Neuronal stem cell (in vitro differentiated cells): ENCODE measurements around the gene HTD2.

Source experiments
- DNase-seq: peaks from one replicate; pipeline ENCODE4 v3.0.0-alpha.2; 2013; ENCODE audit warnings: low spot score
- H2AFZ ChIP-seq: one replicate; pipeline ENCODE4 v1.6.1; 2013; ENCODE audit warnings: mild to moderate bottlenecking, low read length, inconsistent platforms
- H2AK5ac ChIP-seq: 2 replicates; pipeline ENCODE4 v1.6.1; 2013; ENCODE audit warnings: low read depth, mild to moderate bottlenecking, inconsistent platforms, low read length, moderate library complexity, mixed read lengths
- H2BK120ac ChIP-seq: 2 replicates; pipeline ENCODE4 v1.6.1; 2013; ENCODE audit warnings: low read depth, mild to moderate bottlenecking, inconsistent platforms, low read length, moderate library complexity, mixed read lengths
- H2BK12ac ChIP-seq: one replicate; pipeline ENCODE4 v1.6.1; 2013; ENCODE audit warnings: low read length, inconsistent platforms
- H2BK15ac ChIP-seq: 2 replicates; pipeline ENCODE4 v1.6.1; 2013; ENCODE audit warnings: mild to moderate bottlenecking, low read length, inconsistent platforms, mixed read lengths
- H2BK5ac ChIP-seq: one replicate; pipeline ENCODE4 v1.6.1; 2013; ENCODE audit warnings: inconsistent platforms, mild to moderate bottlenecking, low read length, moderate library complexity
- H3K14ac ChIP-seq: one replicate; pipeline ENCODE4 v1.6.1; 2013; ENCODE audit warnings: low read length, inconsistent platforms
- H3K18ac ChIP-seq: 2 replicates; pipeline ENCODE4 v1.6.1; 2013; ENCODE audit warnings: low read length, inconsistent platforms
- H3K23ac ChIP-seq: 2 replicates; pipeline ENCODE4 v1.6.1; 2013; ENCODE audit warnings: low read depth, mild to moderate bottlenecking, mixed read lengths, low read length, inconsistent platforms; ENCODE audit not compliant: poor library complexity
- H3K27ac ChIP-seq: replicated peaks from 3 replicates; pipeline ENCODE4 v1.5.1; 2013; ENCODE audit warnings: low read length, inconsistent platforms
- H3K27me3 ChIP-seq, 3 experiments: 2 replicates each; pipeline ENCODE4 v1.6.1; 2013; ENCODE audit warnings: low read length in 3 of 3, mild to moderate bottlenecking in 2 of 3, inconsistent platforms in 1 of 3, low read depth in 1 of 3, mixed read lengths in 1 of 3, moderate library complexity in 1 of 3; ENCODE audit not compliant: control insufficient read depth in 3 of 3, insufficient read depth in 3 of 3
- H3K36me3 ChIP-seq, 2 donors: replicated peaks in 1 of 2; 2 replicates each; pipeline ENCODE4 v1.6.1; 2013; ENCODE audit warnings: low read length in 2 of 2; ENCODE audit not compliant: control insufficient read depth in 2 of 2, insufficient read depth in 2 of 2
- H3K4ac ChIP-seq: 2 replicates; pipeline ENCODE4 v1.6.1; 2013; ENCODE audit warnings: inconsistent platforms, mild to moderate bottlenecking, low read length, moderate library complexity
- H3K4me1 ChIP-seq, 2 donors: 1 replicate in 1 of 2; 2 replicates in 1 of 2; pipeline ENCODE4 v1.6.1; 2013; ENCODE audit warnings: low read length in 2 of 2, low read depth in 1 of 2; ENCODE audit not compliant: control insufficient read depth in 2 of 2, insufficient read depth in 1 of 2
- H3K4me2 ChIP-seq: one replicate; pipeline ENCODE4 v1.6.1; 2013; ENCODE audit warnings: mild to moderate bottlenecking, low read length, inconsistent platforms; ENCODE audit not compliant: insufficient read depth, poor library complexity, severe bottlenecking
- H3K4me3 ChIP-seq, 2 donors: 2 replicates each; pipeline ENCODE4 v1.5.1; 2013; ENCODE audit warnings: low read length in 2 of 2, mild to moderate bottlenecking in 2 of 2, inconsistent platforms in 1 of 2, moderate library complexity in 1 of 2
- H3K79me1 ChIP-seq: one replicate; pipeline ENCODE4 v1.6.1; 2013; ENCODE audit warnings: low read depth, mild to moderate bottlenecking, inconsistent platforms, low read length, moderate library complexity
- H3K9ac ChIP-seq: one replicate; pipeline ENCODE4 v1.6.1; 2013; ENCODE audit warnings: mild to moderate bottlenecking, low read depth, low read length, inconsistent platforms; ENCODE audit not compliant: poor library complexity
- H3K9me3 ChIP-seq, 2 donors: replicated peaks in 1 of 2; 2 replicates each; pipeline versions ENCODE3 to v1.6.1; 2013; ENCODE audit warnings: low read length in 2 of 2, mild to moderate bottlenecking in 2 of 2, inconsistent platforms in 1 of 2, low read depth in 1 of 2, mixed read lengths in 1 of 2, moderate library complexity in 1 of 2; ENCODE audit not compliant: control insufficient read depth in 2 of 2, insufficient read depth in 1 of 2
- H4K8ac ChIP-seq: one replicate; pipeline ENCODE4 v1.6.1; 2013; ENCODE audit warnings: low read depth, mild to moderate bottlenecking, inconsistent platforms, low read length, moderate library complexity
- H4K91ac ChIP-seq: one replicate; pipeline ENCODE4 v1.6.1; 2013; ENCODE audit warnings: low read length, low read depth, mild to moderate bottlenecking, inconsistent platforms; ENCODE audit not compliant: poor library complexity
- WGBS, 2 donors: extraction: QIAGEN DNeasy Blood & Tissue Kit; methylation state at CpG; one replicate each; pipeline ENCODE4 v1.1.7; 2013; ENCODE audit warnings: missing lambda C conversion rate in 2 of 2, mixed read lengths in 1 of 2; ENCODE audit not compliant: insufficient read length in 2 of 2, insufficient replicate concordance in 1 of 2; ENCODE audit errors: extremely low coverage in 2 of 2; 5-methylcytosine and 5-hydroxymethylcytosine counted together

Gene HTD2

GRCh38 chr3:58296843-58297242 is 9.5 kb upstream of the HTD2 start:
- no peak overlapping the region for H3K14ac ChIP-seq
- no peak overlapping the region for H2BK120ac ChIP-seq
- no peak overlapping the region for H3K23ac ChIP-seq
- no peak overlapping the region for H2BK15ac ChIP-seq
- H2AFZ ChIP-seq: no peak overlapping the region
- no peak overlapping the region for H3K4me3 ChIP-seq
- H4K8ac ChIP-seq: no peak overlapping the region
- H3K27ac ChIP-seq: no peak overlapping the region
- no peak overlapping the region for H3K4ac ChIP-seq
- H3K4me2 ChIP-seq: no peak overlapping the region
- no peak overlapping the region for H2BK12ac ChIP-seq
- peaks cover 2 to 5% of the 10 kb centered on the region in 2 donors for H3K9me3 ChIP-seq
- peaks cover 0 to 37% (median 3%) of the 10 kb centered on the region in 3 experiments for H3K27me3 ChIP-seq
- no peak overlapping the region for H2AK5ac ChIP-seq
- no peak for DNase-seq
- no peaks in the 10 kb centered on the region for H3K79me1 ChIP-seq
- no peak overlapping the region for H2BK5ac ChIP-seq
- no CpG with 5 or more reads among the region's 6 CpGs for WGBS, 2 donors
- H4K91ac ChIP-seq: no peak overlapping the region
- H3K9ac ChIP-seq: no peak overlapping the region
- H3K18ac ChIP-seq: no peak overlapping the region
- peaks cover 0 to 2% of the 10 kb centered on the region in 2 donors for H3K36me3 ChIP-seq
- peaks cover 2 to 6% of the 10 kb centered on the region in 2 donors for H3K4me1 ChIP-seq

DNA sequence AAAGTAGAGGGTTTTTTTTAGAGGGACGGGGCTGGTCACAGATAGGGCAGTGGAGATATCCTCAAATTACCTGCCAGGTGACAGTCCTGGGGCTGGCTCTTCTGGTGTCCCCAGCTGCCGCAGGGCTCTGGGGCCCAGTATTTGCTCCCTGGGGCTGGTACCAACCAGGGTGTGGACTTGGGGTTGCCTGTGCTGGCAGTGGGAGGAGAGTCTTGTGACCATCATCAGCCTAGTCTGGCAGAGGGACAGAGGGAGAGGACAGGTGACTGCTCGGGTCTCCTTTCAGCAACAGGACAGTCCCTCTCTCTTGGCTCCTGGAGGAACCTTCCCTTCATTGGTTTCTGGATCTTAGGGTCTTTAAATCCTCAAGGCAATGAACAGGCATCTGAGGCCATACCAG is 8.1 kb upstream of the HTD2 start:
- Histone ChIP-seq H3K4me1 (peaks cover 2% of the 10 kb centered on the region in 2 donors), H3K27me3 (peaks cover 0 to 41% (median 3%) of the 10 kb centered on the region in 3 experiments), H3K27ac (no peak overlapping the region), H2BK12ac (no peak overlapping the region), H4K8ac (no peak overlapping the region), H2AFZ (no peak overlapping the region), H2BK120ac (no peak overlapping the region), H3K4me2 (no peak overlapping the region), H3K23ac (peak overlapping the region; percentile 13), H3K14ac (no peak overlapping the region), H3K18ac (no peak overlapping the region), H3K4ac (no peak overlapping the region), H3K9me3 (peaks cover 2 to 5% of the 10 kb centered on the region in 2 donors), H3K79me1 (no peaks in the 10 kb centered on the region), H2AK5ac (peak overlapping the region; percentile 49), H3K36me3 (peaks cover 0 to under 1% of the 10 kb centered on the region in 2 donors), H2BK15ac (no peak overlapping the region), H3K4me3 (no peak overlapping the region), H2BK5ac (no peak overlapping the region), H4K91ac (peak overlapping the region; percentile 83), H3K9ac (no peak overlapping the region)
- no CpG with 5 or more reads among the region's 3 CpGs for WGBS, 2 donors
- DNase-seq: no peak

GRCh38 chr3:58299075-58299474 is 7.2 kb upstream of the HTD2 start:
- Histone ChIP-seq H2BK5ac (no peak overlapping the region), H3K18ac (no peak overlapping the region), H3K4me2 (no peak overlapping the region), H3K27ac (no peak overlapping the region), H3K4me1 (peaks cover 2% of the 10 kb centered on the region in 2 donors), H3K36me3 (no peaks in the 10 kb centered on the region), H4K91ac (no peak overlapping the region), H3K4ac (no peak overlapping the region), H2BK15ac (no peak overlapping the region), H2AFZ (no peak overlapping the region), H3K14ac (no peak overlapping the region), H3K9me3 (peaks cover 2 to 5% of the 10 kb centered on the region in 2 donors), H2BK12ac (no peak overlapping the region), H2BK120ac (no peak overlapping the region), H2AK5ac (no peak overlapping the region), H3K4me3 (no peak overlapping the region), H3K79me1 (no peaks in the 10 kb centered on the region), H3K23ac (no peak overlapping the region), H3K27me3 (peaks cover 0 to 41% (median 3%) of the 10 kb centered on the region in 3 experiments), H4K8ac (no peak overlapping the region), H3K9ac (no peak overlapping the region)
- WGBS, 2 donors: no CpG with 5 or more reads among the region's 2 CpGs
- no peak for DNase-seq

DNA sequence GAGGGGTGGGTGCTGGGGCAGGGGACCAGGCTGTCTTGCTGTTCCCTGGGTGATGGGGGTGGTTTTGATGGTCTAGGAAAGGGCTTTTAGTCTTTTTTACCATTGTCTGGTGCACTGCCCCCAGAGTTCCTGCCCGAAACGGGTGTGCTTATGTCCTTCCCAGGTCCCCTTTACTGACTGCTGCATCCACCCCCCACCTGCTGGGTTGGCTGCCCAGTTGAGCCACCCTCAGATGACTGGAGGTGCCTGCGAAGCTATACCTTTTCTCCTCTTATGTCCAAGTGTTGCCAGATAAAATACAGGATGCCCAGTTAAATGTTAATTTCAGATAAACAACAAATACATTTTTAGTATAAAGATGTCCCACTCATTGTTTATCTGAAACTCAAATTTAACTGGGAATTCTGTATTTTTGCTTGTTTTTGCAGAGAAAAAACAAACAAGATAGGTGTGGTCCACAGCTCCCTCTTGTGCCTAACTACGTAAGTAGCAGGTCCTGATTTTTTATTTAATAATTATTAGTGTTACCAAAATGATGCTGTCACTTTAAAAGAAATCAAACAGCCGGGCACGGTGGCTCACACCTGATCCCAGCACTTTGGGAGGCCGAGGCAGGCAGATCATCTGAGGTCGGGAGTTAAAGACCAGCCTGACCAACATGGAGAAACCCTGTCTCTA is 6.3 kb upstream of the HTD2 start:
- Histone ChIP-seq H2BK15ac (no peak overlapping the region), H3K18ac (no peak overlapping the region), H3K23ac (no peak overlapping the region), H3K4me2 (no peak overlapping the region), H3K9ac (no peak overlapping the region), H3K36me3 (no peaks in the 10 kb centered on the region), H2BK12ac (no peak overlapping the region), H3K14ac (no peak overlapping the region), H3K4me3 (no peak overlapping the region), H3K9me3 (peaks cover 2 to 5% of the 10 kb centered on the region in 2 donors), H3K4me1 (peaks cover 2% of the 10 kb centered on the region in 2 donors), H3K79me1 (no peaks in the 10 kb centered on the region), H3K27ac (no peak overlapping the region), H2AK5ac (peak overlapping the region; percentile 19), H2BK120ac (no peak overlapping the region), H3K4ac (no peak overlapping the region), H2BK5ac (no peak overlapping the region), H3K27me3 (peaks cover 0 to 41% (median 3%) of the 10 kb centered on the region in 3 experiments), H4K8ac (no peak overlapping the region), H2AFZ (no peak overlapping the region), H4K91ac (no peak overlapping the region)
- no CpG with 5 or more reads among the region's 8 CpGs for whole genome bisulfite sequencing, 2 donors
- DNase-seq: peak; percentile 35
